Measurements from ENCODE around the gene SDC1.

The SDC1 gene

DNA sequence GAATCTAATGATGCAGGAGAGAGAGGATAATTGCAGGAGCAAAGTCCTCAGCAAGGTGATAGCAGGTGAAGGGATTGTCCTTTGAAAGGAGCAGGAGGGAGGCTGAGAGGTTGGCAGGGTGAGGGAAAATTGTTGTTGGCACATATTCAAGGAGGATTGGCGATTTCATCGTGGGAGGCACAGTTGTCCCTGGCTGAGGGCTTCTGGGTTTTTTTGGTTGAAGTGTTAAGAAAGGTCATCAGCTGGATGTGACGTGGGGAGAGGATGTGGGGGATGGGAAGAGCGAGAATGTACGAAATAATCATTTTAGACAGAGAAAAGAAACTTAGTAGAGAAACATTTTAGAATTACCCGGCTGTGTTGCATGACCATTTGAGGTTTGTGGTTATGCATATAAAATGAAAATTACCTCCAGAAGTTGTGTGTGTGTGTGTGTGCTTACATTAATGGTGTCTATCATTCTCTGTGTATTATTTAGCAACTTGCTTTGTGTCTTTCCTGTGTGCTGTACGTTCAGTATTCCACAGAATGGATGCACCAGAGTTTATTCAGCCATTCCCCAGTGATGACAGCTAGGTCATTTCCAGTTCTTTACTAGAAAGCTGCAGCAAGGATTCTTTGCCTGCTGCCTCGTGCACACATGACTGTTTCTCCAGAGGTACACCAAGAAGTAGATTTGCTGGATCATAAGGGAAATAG lies 67.6 kb downstream of the SDC1 start:
- no peak overlapping the region for H3K4me3 ChIP-seq (ENCODE audit: low read length)
- no peaks in the 10 kb centered on the region for H3K27me3 ChIP-seq (replicated peaks; ENCODE audit: control insufficient read depth, insufficient read depth, low read length)
- H3K9ac ChIP-seq (ENCODE audit: low read length) = no peak overlapping the region
- no peaks in the 10 kb centered on the region for H3K36me3 ChIP-seq (ENCODE audit: control insufficient read depth, insufficient read depth, low read length, severe bottlenecking)
- H3K9me3 ChIP-seq (ENCODE audit: control insufficient read depth, low read length) = no peaks in the 10 kb centered on the region
- DNase-seq (ENCODE audit: low read depth) = peak; percentile 15
- no peaks in the 10 kb centered on the region for H3K4me1 ChIP-seq (ENCODE audit: control insufficient read depth, insufficient read depth, low read length)

DNA sequence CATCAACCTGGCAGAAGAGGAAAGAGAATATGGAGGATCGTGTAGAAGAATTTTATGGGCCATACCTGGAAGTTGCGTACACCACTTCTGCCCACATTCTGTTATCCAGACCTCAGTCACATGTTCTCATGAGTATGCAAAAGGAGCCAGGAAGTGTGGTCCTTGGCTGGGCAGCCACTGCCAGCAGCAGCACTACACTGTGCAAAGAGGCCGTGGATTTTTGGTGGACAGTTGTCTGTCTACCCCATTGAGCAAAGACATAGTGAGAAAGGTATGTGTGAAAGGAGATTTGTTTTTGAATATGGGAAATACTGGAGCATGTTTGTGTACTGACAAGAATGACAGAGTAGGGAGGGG lies 68.1 kb downstream of the SDC1 start:
- no peak overlapping the region for H3K4me3 ChIP-seq (ENCODE audit: low read length)
- DNase-seq (ENCODE audit: low read depth) = no peak
- no peaks in the 10 kb centered on the region for H3K27me3 ChIP-seq (replicated peaks; ENCODE audit: control insufficient read depth, insufficient read depth, low read length)
- H3K9ac ChIP-seq (ENCODE audit: low read length) = no peak overlapping the region
- no peaks in the 10 kb centered on the region for H3K36me3 ChIP-seq (ENCODE audit: control insufficient read depth, insufficient read depth, low read length, severe bottlenecking)
- H3K9me3 ChIP-seq (ENCODE audit: control insufficient read depth, low read length) = no peaks in the 10 kb centered on the region
- H3K4me1 ChIP-seq (ENCODE audit: control insufficient read depth, insufficient read depth, low read length) = no peaks in the 10 kb centered on the region

DNA sequence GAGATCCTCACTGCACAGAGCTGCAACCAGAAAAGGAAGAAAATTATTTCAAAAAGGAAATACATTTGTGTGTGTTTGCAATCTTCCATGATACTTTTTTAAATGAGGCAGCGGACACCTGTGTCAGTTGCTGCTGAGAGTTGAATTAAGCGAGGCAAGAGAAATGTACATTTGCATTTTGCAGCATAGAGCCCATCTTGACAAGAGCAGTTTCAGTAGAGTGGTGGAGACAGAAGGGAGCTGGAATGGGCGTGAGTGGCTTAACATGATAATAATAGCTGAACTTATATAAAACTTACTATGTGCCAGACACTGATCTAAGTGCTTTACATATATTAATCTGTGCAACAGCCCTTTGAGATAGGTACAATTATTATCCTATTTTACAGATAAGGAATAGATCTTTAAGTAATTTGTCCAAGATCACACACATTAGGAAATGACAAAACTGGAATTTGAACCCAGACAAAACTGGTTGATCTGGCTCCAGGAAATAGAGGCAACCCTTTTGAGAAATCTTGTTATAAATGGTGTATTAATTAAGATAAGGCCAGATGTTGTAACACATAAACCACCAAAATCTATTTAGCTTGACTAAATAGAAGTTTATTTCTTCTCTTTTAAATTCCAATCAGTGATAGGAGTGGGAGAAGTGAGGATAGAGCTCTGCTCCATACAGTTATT lies 68.7 kb downstream of the SDC1 start:
- Histone ChIP-seq H3K4me1 (ENCODE audit: control insufficient read depth, insufficient read depth, low read length) (no peaks in the 10 kb centered on the region), H3K27me3 (replicated peaks; ENCODE audit: control insufficient read depth, insufficient read depth, low read length) (no peaks in the 10 kb centered on the region), H3K4me3 (ENCODE audit: low read length) (no peak overlapping the region), H3K36me3 (ENCODE audit: control insufficient read depth, insufficient read depth, low read length, severe bottlenecking) (no peaks in the 10 kb centered on the region), H3K9me3 (ENCODE audit: control insufficient read depth, low read length) (no peaks in the 10 kb centered on the region), H3K9ac (ENCODE audit: low read length) (no peak overlapping the region)
- no peak for DNase-seq (ENCODE audit: low read depth)

DNA sequence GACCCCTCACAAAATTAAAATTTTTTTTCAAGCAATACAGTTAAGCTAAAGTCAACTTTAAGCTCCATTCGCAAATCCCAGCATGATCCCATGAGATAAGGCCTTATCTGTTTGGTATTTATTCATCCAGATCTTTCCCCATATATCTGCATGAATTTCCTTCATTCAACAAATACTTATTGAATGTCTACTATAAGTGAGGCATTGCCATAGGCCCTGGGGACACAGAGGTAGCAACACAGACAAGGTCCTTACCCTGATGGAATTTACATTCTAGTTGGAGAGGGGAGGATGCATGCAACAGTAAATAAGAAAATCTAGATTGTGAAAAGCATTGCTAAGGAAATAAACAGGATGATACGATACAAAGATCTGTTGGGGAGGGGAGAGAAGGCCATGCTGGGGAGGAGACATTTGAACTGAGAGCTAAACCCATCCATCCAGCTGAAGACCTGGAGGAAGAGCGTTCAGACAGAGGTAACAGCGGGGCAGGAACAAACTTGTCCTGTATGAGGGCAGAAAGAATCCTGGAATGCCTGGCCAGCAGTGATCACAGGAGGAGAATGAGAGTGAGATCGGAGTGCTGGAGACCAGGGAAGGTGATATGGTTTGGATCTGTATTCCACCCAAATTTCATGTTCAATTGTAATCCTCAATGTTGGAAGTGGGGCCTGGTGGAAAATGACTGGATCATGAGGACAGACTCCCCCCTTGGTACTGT lies 71.6 kb downstream of the SDC1 start:
- H3K4me3 ChIP-seq (ENCODE audit: low read length) = no peak overlapping the region
- peaks cover 18% of the 10 kb centered on the region for H3K4me1 ChIP-seq (ENCODE audit: control insufficient read depth, insufficient read depth, low read length)
- H3K36me3 ChIP-seq (ENCODE audit: control insufficient read depth, insufficient read depth, low read length, severe bottlenecking) = no peaks in the 10 kb centered on the region
- no peaks in the 10 kb centered on the region for H3K27me3 ChIP-seq (replicated peaks; ENCODE audit: control insufficient read depth, insufficient read depth, low read length)
- no peak overlapping the region for H3K9ac ChIP-seq (ENCODE audit: low read length)
- DNase-seq (ENCODE audit: low read depth) = no peak
- no peaks in the 10 kb centered on the region for H3K9me3 ChIP-seq (ENCODE audit: control insufficient read depth, low read length)

DNA sequence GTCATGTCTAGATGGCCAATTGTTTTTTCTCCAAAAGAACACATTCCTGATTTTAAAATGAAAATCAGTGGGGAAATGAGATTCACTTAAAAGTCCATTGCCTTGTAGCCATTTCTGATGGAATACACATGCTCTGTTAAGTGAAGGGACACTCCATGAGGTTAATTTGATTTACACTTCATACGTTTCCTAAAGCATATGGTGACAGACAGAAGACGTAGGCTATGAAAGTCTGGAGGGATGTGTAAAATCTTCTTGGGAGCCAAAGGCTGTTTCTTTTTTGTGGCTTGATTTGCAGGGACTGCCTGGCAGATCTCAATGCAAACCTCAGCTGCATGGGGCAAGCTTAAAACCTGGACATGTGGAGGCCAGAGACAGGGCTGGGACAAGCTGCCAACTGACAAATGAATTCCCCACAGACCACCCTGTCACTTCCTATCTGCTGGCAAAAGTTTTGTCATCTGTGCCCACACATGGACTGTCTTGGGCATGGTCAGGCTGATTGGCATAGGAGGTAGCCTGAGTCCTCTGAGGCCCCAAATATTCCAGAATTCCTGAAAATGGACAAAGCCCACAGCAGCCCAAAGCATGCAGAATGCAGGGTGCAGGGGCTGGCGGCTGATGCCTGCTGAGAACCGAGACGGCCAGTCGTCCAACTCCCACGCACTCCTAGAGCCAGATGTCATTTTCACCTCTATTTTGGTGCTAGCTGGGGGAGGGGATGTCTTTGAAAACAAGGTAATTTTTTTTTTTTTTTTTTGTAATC lies 73.9 kb downstream of the SDC1 start:
- no peak overlapping the region for H3K9ac ChIP-seq (ENCODE audit: low read length)
- no peaks in the 10 kb centered on the region for H3K27me3 ChIP-seq (replicated peaks; ENCODE audit: control insufficient read depth, insufficient read depth, low read length)
- no peak for DNase-seq (ENCODE audit: low read depth)
- no peaks in the 10 kb centered on the region for H3K36me3 ChIP-seq (ENCODE audit: control insufficient read depth, insufficient read depth, low read length, severe bottlenecking)
- no peaks in the 10 kb centered on the region for H3K9me3 ChIP-seq (ENCODE audit: control insufficient read depth, low read length)
- peaks cover 20% of the 10 kb centered on the region for H3K4me1 ChIP-seq (ENCODE audit: control insufficient read depth, insufficient read depth, low read length)
- H3K4me3 ChIP-seq (ENCODE audit: low read length) = no peak overlapping the region
